Erythroblast (primary cell): ENCODE measurements around the gene STX18.

Experiments used
- GATA1 ChIP-seq: IDR thresholded peaks from 2 replicates; pipeline ENCODE4 v1.6.1; 2011; ENCODE audit warnings: low read depth, mild to moderate bottlenecking, control low read depth, low read length, moderate library complexity
- POLR2A ChIP-seq: IDR thresholded peaks from 2 replicates; pipeline ENCODE4 v1.6.1; 2011; ENCODE audit warnings: mild to moderate bottlenecking, low read length

- TF ChIP-seq POLR2A (no peak), GATA1 (no peak)
These were observed 124.0 kb downstream of the STX18 start for GRCh38 chr4:4417886-4418285.
